Stimulated activated CD8-positive, alpha-beta memory T cell treated with anti-CD3 and anti-CD28 coated beads, Interleukin-15, amount 100 ng/mL, for 24 hours (primary cell): Measurements from ENCODE around the gene INTS7.

Experiments
- DNase-seq: peaks from one replicate; pipeline ENCODE4 v3.0.0-alpha.2; 2020; ENCODE audit warnings: low read depth

INTS7 gene

GRCh38 chr1:211908453-211908852 lies 126.9 kb downstream of the INTS7 start:
- no peak for DNase-seq

DNA sequence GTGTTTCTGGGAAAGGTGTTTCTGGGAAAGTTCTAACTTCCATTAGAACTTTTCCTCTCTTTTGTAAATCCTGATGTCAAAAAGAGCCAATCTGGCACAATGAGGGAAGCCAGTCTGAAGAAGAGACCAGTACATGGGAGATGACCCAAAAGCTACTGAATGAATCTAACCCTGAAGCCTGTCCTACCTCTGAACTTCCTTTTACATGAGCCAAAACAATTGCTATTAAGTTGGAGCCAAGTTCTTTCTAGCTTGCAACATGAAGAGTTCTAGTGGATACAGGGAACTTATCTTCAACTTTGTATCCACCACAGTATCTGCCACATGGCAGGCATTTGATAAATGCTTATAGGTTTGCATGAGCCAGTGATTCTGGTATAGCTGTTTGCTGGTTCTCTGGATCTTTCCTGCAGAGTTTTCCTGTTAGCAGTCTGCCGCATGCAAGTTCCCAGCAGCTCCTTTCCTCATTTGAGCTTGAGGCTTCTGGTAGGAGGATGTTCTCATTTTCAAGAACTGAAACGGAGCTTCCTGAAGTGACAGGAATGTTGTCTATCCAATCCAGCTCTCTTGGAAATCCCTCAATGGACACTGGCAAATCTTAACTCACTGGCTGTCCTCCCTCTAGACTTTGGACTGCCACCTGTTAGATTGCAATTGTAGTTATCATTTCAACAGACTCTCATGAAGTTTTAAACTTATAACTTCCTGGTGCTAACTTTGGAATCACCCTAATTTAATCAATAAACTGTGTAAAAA lies 131.7 kb downstream of the INTS7 start:
- DNase-seq = no peak

- no peak for DNase-seq
These were observed 132.6 kb downstream of the INTS7 start for GRCh38 chr1:211902624-211903291.

DNA sequence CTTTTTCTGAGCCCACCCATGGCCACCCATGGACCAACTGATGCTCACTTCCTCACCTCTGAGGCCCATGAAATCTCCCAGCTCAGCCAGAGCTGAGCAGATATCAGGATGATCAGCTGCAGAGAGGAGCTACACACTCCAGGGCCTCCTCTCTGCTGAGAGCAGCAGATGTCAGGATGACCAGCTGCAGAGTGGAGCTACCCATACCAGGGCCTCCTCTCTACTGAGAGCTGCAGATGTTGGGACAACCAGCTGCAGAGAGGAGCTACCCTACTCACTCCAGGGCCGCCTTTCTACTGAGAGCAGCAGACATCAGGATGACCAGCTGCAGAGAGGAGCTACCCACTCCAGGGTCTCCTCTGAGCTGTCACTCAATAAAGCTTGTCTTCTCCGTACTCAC lies 133.4 kb downstream of the INTS7 start:
- no peak for DNase-seq

DNA sequence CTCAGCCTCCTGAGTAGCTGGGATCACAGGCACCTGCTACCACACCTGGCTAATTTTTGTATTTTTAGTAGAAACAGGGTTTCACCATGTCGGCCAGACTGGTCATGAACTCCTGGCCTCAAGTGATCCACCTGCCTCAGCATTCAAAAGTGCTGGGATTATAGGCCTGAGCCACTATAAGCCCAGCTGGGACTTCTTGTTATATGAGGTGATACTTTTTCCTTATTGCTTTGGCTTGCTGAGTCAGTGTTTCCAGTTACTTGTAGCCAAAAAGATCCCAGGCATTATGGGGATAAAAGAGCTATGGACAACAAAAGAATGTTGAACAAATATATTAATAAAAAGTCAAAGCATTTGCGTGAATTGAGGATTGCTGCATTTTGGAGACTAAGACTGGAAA lies 134.9 kb downstream of the INTS7 start:
- no peak for DNase-seq

- DNase-seq = no peak
These were observed 138.4 kb downstream of the INTS7 start for GRCh38 chr1:211896958-211897357.

DNA sequence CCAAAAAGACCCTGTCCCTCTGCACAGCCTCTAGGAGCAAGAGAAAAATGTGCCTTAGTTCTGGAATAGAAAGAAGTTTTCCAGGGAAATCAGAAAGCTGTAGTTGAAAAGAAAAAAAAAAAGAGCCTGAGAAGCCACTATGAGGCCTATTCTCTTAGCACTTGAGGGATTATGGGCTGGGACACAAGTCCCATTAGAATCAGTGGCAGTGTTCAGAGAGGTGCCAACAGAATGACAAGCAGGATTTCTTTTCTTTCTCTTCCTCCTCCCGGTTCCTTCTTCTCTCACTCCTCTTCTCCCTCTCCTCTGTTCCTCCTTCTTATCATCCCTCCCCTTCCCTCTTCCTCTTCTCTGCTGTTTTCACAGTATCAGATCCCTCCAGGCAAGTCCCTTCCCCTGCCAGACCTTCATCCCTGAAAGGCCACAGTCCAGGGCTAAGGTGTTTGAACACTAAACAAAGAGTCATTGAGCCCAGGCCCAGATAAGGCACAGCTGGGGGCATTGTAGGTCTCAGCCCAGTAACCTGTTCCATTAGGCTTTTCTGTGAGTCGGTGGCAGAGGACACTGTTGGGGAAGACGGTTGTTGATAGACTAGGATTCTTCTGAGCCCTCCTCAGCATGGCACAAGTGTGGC lies 140.1 kb downstream of the INTS7 start:
- DNase-seq = no peak

- no peak for DNase-seq
These were observed 141.0 kb downstream of the INTS7 start for GRCh38 chr1:211894312-211894711.

- no peak for DNase-seq
These were observed 142.1 kb downstream of the INTS7 start for GRCh38 chr1:211893260-211893659.

DNA sequence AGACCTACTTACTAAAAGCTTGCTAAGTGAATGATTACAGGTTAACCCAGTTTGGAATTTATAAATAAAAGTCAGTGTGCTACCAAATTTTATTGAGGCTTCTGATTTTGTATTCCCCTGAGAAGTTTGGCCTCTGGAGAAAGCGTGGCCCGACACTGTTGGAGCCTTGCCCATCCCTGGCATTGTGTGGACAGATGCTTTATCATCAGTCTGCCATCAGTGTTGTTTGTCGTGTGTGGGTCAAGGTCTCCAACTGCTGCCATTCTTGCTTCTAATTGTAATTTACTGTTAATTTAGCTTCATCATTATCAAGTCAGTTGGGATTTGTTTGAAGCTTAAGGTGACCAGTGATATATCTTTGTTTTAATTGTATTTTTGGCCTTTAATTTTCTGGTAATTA lies 142.8 kb downstream of the INTS7 start:
- DNase-seq = no peak

- no peak for DNase-seq
These were observed 143.6 kb downstream of the INTS7 start for GRCh38 chr1:211891708-211892107.
